Glutamatergic neuron (in vitro differentiated cells): ENCODE measurements around the gene FAHD2A. TPM values are rescaled to one million over a fixed set of nuclear protein-coding genes. Genes with fewer than 3 reads are reported as not detected.

ENCODE experiments used
- DNase-seq: peaks from one replicate; pipeline ENCODE4 v3.0.0; 2022
- H3K27ac Mint-ChIP-seq: one replicate; pipeline ENCODE4 v1.8.0; 2020; ENCODE audit warnings: mild to moderate bottlenecking, mixed read lengths, inconsistent platforms; ENCODE audit not compliant: unreplicated experiment
- H3K27me3 Mint-ChIP-seq: one replicate; pipeline ENCODE4 v1.8.0; 2020; ENCODE audit warnings: mild to moderate bottlenecking, moderate library complexity, mixed read lengths, inconsistent platforms; ENCODE audit not compliant: unreplicated experiment
- H3K36me3 Mint-ChIP-seq: one replicate; pipeline ENCODE4 v1.8.0; 2020; ENCODE audit warnings: mild to moderate bottlenecking, mixed read lengths, inconsistent platforms; ENCODE audit not compliant: unreplicated experiment
- H3K4me1 Mint-ChIP-seq: one replicate; pipeline ENCODE4 v1.8.0; 2020; ENCODE audit warnings: mild to moderate bottlenecking, low read depth, mixed read lengths, inconsistent platforms; ENCODE audit not compliant: unreplicated experiment
- H3K4me3 Mint-ChIP-seq: one replicate; pipeline ENCODE4 v1.8.0; 2020; ENCODE audit warnings: mild to moderate bottlenecking, mixed read lengths, inconsistent platforms; ENCODE audit not compliant: unreplicated experiment
- H3K9me3 Mint-ChIP-seq: one replicate; pipeline ENCODE4 v1.8.0; 2020; ENCODE audit warnings: mild to moderate bottlenecking, moderate library complexity, mixed read lengths, inconsistent platforms; ENCODE audit not compliant: unreplicated experiment
- total RNA-seq: library from RNA; stranded (reverse); fragmentation: NEBNext Ultra II Directional; extraction: Animal tissue kit (Norgen Biotek cat#: 25700); gene quantifications from one replicate; pipeline ENCODE4 v1.2.1, GENCODE V29; 2021; ENCODE audit not compliant: unreplicated experiment
- TF ChIP-seq, protein P1 (sequence below): fragments of 200-600 bp; sonication (generic); IDR thresholded peaks from one replicate; pipeline ENCODE4 v1.5.0; 2021; ENCODE audit not compliant: partially characterized antibody, unreplicated experiment

FAHD2A gene
- total RNA-seq, 1 donor from 2014 or later = 50.3 TPM

DNA sequence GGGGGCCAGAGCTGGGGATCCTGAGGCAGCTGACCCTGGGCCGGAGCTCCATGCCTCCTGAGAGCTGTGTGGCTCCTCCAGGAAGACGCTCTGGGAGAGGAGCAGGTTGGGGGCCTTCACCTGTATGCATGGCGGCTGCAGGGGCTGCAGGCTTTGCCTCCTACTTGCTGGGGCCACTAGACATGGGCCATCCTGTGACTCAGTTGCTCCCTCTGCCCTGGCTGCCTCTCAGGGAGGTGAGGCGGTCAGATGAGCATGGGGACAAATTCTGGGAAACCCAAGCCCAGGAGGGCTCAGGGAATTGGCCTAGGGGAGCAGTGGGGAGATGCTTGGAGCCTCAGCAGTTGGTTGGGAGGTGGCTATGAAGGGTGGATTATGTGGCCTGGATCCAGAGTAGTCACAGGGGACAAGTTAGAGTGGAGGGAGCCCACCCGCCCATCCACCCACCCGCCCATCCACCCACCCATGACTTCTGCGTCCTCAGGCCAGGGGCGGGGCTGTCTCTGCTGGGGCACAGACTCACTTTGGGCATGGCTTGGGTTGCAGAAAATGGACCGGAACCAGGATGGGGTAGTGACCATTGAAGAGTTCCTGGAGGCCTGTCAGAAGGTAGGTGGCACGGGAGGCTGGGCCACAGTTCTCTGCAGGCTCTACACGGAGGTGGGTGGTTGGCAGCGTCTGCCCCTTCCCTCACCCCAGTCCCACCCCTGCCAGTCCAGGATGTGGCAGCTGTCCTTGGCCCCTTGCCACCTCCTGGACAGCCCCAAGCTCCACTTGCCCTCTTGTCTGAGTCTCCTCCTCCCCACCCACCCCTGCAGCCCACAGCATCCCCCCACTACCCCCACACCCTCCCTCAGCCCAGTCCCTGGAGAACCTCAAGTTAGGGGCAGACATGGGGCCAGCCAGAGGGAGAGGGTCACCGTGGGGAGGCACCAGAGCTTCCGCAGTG is 19.5 kb upstream of the FAHD2A start:
- TF ChIP-seq, protein P1, sequence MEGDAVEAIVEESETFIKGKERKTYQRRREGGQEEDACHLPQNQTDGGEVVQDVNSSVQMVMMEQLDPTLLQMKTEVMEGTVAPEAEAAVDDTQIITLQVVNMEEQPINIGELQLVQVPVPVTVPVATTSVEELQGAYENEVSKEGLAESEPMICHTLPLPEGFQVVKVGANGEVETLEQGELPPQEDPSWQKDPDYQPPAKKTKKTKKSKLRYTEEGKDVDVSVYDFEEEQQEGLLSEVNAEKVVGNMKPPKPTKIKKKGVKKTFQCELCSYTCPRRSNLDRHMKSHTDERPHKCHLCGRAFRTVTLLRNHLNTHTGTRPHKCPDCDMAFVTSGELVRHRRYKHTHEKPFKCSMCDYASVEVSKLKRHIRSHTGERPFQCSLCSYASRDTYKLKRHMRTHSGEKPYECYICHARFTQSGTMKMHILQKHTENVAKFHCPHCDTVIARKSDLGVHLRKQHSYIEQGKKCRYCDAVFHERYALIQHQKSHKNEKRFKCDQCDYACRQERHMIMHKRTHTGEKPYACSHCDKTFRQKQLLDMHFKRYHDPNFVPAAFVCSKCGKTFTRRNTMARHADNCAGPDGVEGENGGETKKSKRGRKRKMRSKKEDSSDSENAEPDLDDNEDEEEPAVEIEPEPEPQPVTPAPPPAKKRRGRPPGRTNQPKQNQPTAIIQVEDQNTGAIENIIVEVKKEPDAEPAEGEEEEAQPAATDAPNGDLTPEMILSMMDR = no peak
- no peak overlapping the region for H3K4me3 Mint-ChIP-seq
- no peaks in the 10 kb centered on the region for H3K9me3 Mint-ChIP-seq
- no peaks in the 10 kb centered on the region for H3K36me3 Mint-ChIP-seq
- no peak for DNase-seq
- peaks cover 10% of the 10 kb centered on the region for H3K4me1 Mint-ChIP-seq
- no peak overlapping the region for H3K27ac Mint-ChIP-seq
- H3K27me3 Mint-ChIP-seq = peaks cover 12% of the 10 kb centered on the region

GRCh38 chr2:95383635-95384027 is 18.9 kb upstream of the FAHD2A start:
- DNase-seq = no peak
- no peaks in the 10 kb centered on the region for H3K36me3 Mint-ChIP-seq
- no peak overlapping the region for H3K27ac Mint-ChIP-seq
- H3K9me3 Mint-ChIP-seq = no peaks in the 10 kb centered on the region
- H3K4me1 Mint-ChIP-seq = peaks cover 10% of the 10 kb centered on the region
- H3K27me3 Mint-ChIP-seq = peaks cover 12% of the 10 kb centered on the region
- TF ChIP-seq, protein P1 = no peak
- no peak overlapping the region for H3K4me3 Mint-ChIP-seq

DNA sequence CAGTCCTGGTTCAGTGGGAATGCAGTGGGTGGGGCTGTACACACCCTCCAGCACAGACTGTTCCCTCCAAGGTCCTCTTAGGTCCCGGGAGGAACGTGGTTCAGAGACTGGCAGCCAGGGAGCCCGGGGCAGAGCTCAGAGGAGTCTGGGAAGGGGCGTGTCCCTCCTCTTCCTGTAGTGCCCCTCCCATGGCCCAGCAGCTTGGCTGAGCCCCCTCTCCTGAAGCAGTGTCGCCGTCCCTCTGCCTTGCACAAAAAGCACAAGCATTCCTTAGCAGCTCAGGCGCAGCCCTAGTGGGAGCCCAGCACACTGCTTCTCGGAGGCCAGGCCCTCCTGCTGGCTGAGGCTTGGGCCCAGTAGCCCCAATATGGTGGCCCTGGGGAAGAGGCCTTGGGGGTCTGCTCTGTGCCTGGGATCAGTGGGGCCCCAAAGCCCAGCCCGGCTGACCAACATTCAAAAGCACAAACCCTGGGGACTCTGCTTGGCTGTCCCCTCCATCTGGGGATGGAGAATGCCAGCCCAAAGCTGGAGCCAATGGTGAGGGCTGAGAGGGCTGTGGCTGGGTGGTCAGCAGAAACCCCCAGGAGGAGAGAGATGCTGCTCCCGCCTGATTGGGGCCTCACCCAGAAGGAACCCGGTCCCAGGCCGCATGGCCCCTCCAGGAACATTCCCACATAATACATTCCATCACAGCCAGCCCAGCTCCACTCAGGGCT is 17.5 kb upstream of the FAHD2A start:
- no peak overlapping the region for H3K4me3 Mint-ChIP-seq
- H3K36me3 Mint-ChIP-seq = no peaks in the 10 kb centered on the region
- no peak for DNase-seq
- H3K27ac Mint-ChIP-seq = no peak overlapping the region
- peaks cover 4% of the 10 kb centered on the region for H3K9me3 Mint-ChIP-seq
- H3K27me3 Mint-ChIP-seq = peaks cover 8% of the 10 kb centered on the region
- peaks cover 5% of the 10 kb centered on the region for H3K4me1 Mint-ChIP-seq
- TF ChIP-seq, protein P1 = no peak

DNA sequence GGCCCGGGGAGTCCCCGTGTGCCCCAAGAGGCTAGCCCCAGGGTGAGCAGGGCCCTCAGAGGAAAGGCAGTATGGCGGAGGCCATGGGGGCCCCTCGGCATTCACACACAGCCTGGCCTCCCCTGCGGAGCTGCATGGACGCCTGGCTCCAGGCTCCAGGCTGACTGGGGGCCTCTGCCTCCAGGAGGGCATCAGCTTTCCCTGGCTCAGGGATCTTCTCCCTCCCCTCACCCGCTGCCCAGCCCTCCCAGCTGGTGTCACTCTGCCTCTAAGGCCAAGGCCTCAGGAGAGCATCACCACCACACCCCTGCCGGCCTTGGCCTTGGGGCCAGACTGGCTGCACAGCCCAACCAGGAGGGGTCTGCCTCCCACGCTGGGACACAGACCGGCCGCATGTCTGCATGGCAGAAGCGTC is 16.9 kb upstream of the FAHD2A start:
- no peak overlapping the region for H3K4me3 Mint-ChIP-seq
- no peaks in the 10 kb centered on the region for H3K36me3 Mint-ChIP-seq
- TF ChIP-seq, protein P1 = no peak
- H3K9me3 Mint-ChIP-seq = peaks cover 4% of the 10 kb centered on the region
- peaks cover 2% of the 10 kb centered on the region for H3K4me1 Mint-ChIP-seq
- H3K27ac Mint-ChIP-seq = no peak overlapping the region
- H3K27me3 Mint-ChIP-seq = peaks cover 7% of the 10 kb centered on the region
- no peak for DNase-seq
